HEK293 (cell line): Measurements from ENCODE around the gene SEC22C.

Experiments used
- CTCF ChIA-PET: fragments of 350-600 bp; formaldehyde crosslinking; extraction: SDS; loops from one replicate; lab custom pipeline; 2021; ENCODE audit warnings: antibody characterized with exemption; lab: Yijun Ruan, JAX
- POLR2A ChIA-PET: fragments of 300-600 bp; formaldehyde crosslinking; extraction: SDS; loops from one replicate; lab custom pipeline; 2020; ENCODE audit warnings: antibody characterized with exemption, inconsistent platforms; lab: Yijun Ruan, JAX
- H3K27ac ChIP-seq: fragments of 200-500 bp; sonication (Bioruptor generic); 2 replicates; pipeline ENCODE4 v1.5.1; 2014; ENCODE audit warnings: low read depth, low read length, control low read depth, inconsistent platforms; ENCODE audit errors: extremely low read depth
- H3K36me3 ChIP-seq, 2 experiments: fragments of 200-500 bp in 1 of 2; sonication (Bioruptor generic) in 1 of 2; 1 replicate in 1 of 2; 2 replicates in 1 of 2; pipeline ENCODE4 v1.5.1; 2014 to 2017; ENCODE audit warnings: inconsistent platforms in 2 of 2, low read length in 2 of 2; ENCODE audit not compliant: control insufficient read depth in 2 of 2, insufficient read depth in 1 of 2
- H3K4me1 ChIP-seq: fragments of 200-500 bp; sonication (Bioruptor generic); 2 replicates; pipeline ENCODE4 v1.5.1; 2014; ENCODE audit warnings: mild to moderate bottlenecking, low read length, inconsistent platforms; ENCODE audit not compliant: control insufficient read depth, insufficient read depth
- H3K4me3 ChIP-seq: 2 replicates; pipeline ENCODE4 v1.5.1; 2011; ENCODE audit warnings: low read depth, mild to moderate bottlenecking, control low read depth, low read length, moderate library complexity
- H3K9me3 ChIP-seq: fragments of 200-500 bp; sonication (Bioruptor generic); 2 replicates; pipeline ENCODE4 v1.5.1; 2014; ENCODE audit warnings: low read depth, low read length, inconsistent platforms; ENCODE audit not compliant: control insufficient read depth, insufficient read depth
- HOXC10 ChIP-seq: sonication (generic); formaldehyde crosslinking; IDR thresholded peaks from 2 replicates; pipeline ENCODE4 v1.8.1; 2023; ENCODE audit warnings: mild to moderate bottlenecking, missing genetic modification reagents
- SP7 ChIP-seq: fragments of 450-650 bp; formaldehyde crosslinking; IDR thresholded peaks from 2 replicates; pipeline ENCODE4 v1.5.1; 2016; ENCODE audit warnings: missing biosample characterization, missing genetic modification characterization
- ZBTB1 ChIP-seq: fragments of 450-650 bp; formaldehyde crosslinking; IDR thresholded peaks from 2 replicates; pipeline ENCODE4 v1.5.1; 2016; ENCODE audit warnings: missing biosample characterization, missing genetic modification characterization
- ZFHX2 ChIP-seq: fragments of 450-650 bp; formaldehyde crosslinking; conservative IDR thresholded peaks from 2 replicates; pipeline ENCODE4 v1.5.1; 2016; ENCODE audit warnings: missing biosample characterization, missing genetic modification characterization
- ZNF121 ChIP-seq: fragments of 450-650 bp; formaldehyde crosslinking; IDR thresholded peaks from 2 replicates; pipeline ENCODE4 v1.5.1; 2016; ENCODE audit warnings: missing biosample characterization, missing genetic modification characterization
- ZNF174 ChIP-seq: fragments of 450-650 bp; formaldehyde crosslinking; IDR thresholded peaks from 2 replicates; pipeline ENCODE4 v1.5.0; 2017; ENCODE audit warnings: missing biosample characterization, mild to moderate bottlenecking, missing genetic modification characterization
- ZNF19 ChIP-seq: fragments of 450-650 bp; formaldehyde crosslinking; IDR thresholded peaks from 2 replicates; pipeline ENCODE4; 2016; ENCODE audit warnings: missing biosample characterization, missing genetic modification characterization, low read depth
- ZNF214 ChIP-seq: fragments of 450-650 bp; formaldehyde crosslinking; IDR thresholded peaks from 2 replicates; pipeline ENCODE4 v1.5.1; 2017; ENCODE audit warnings: missing biosample characterization, mild to moderate bottlenecking, missing genetic modification characterization, borderline replicate concordance
- ZNF24 ChIP-seq: fragments of 450-650 bp; formaldehyde crosslinking; IDR thresholded peaks from 2 replicates; pipeline ENCODE4 v1.5.1; 2016; ENCODE audit warnings: missing biosample characterization, missing genetic modification characterization
- ZNF341 ChIP-seq: fragments of 450-650 bp; formaldehyde crosslinking; IDR thresholded peaks from 2 replicates; pipeline ENCODE4; 2016; ENCODE audit warnings: low read depth, missing biosample characterization, missing genetic modification characterization
- ZNF549 ChIP-seq: fragments of 450-650 bp; IDR thresholded peaks from 2 replicates; pipeline ENCODE4 v1.5.1; 2018; ENCODE audit warnings: missing biosample characterization, missing genetic modification characterization, mild to moderate bottlenecking, inconsistent platforms, moderate library complexity
- ZNF626 ChIP-seq: fragments of 450-650 bp; sonication (Bioruptor Pico); formaldehyde crosslinking; IDR thresholded peaks from 2 replicates; pipeline ENCODE4 v1.5.1; 2018; ENCODE audit warnings: missing biosample characterization, missing genetic modification characterization, inconsistent platforms
- ZNF654 ChIP-seq: fragments of 450-650 bp; formaldehyde crosslinking; IDR thresholded peaks from 2 replicates; pipeline ENCODE4 v1.5.1; 2016; ENCODE audit warnings: low read depth, missing biosample characterization, missing genetic modification characterization
- ZNF664 ChIP-seq: fragments of 450-650 bp; formaldehyde crosslinking; IDR thresholded peaks from 2 replicates; pipeline ENCODE4 v1.5.1; 2016; ENCODE audit warnings: missing biosample characterization, missing genetic modification characterization
- ZNF747 ChIP-seq: fragments of 450-650 bp; formaldehyde crosslinking; IDR thresholded peaks from 2 replicates; pipeline ENCODE4 v1.5.1; 2016; ENCODE audit warnings: missing biosample characterization, missing genetic modification characterization
- ZSCAN23 ChIP-seq: fragments of 450-650 bp; formaldehyde crosslinking; IDR thresholded peaks from 2 replicates; pipeline ENCODE4 v1.5.1; 2016; ENCODE audit warnings: missing biosample characterization, missing genetic modification characterization
- TF ChIP-seq, protein P1 (sequence below): fragments of 450-650 bp; formaldehyde crosslinking; IDR thresholded peaks from 2 replicates; pipeline ENCODE4 v1.5.1; 2016; ENCODE audit warnings: missing biosample characterization, missing genetic modification characterization
- TF ChIP-seq, protein P2 (sequence below): fragments of 450-650 bp; formaldehyde crosslinking; IDR thresholded peaks from 2 replicates; pipeline ENCODE4 v1.5.1; 2016; ENCODE audit warnings: missing biosample characterization, missing genetic modification characterization
- TF ChIP-seq, protein P3 (sequence below): fragments of 450-650 bp; formaldehyde crosslinking; IDR thresholded peaks from 2 replicates; pipeline ENCODE4 v1.5.1; 2016; ENCODE audit warnings: missing biosample characterization, missing genetic modification characterization
- TF ChIP-seq, protein P4 (sequence below): fragments of 450-650 bp; formaldehyde crosslinking; conservative IDR thresholded peaks from 2 replicates; pipeline ENCODE4 v1.5.1; 2016; ENCODE audit warnings: low read depth, missing biosample characterization, missing genetic modification characterization
- TF ChIP-seq, protein P5 (sequence below): fragments of 450-650 bp; formaldehyde crosslinking; IDR thresholded peaks from 2 replicates; pipeline ENCODE4 v1.5.1; 2017; ENCODE audit warnings: missing biosample characterization, mild to moderate bottlenecking, missing genetic modification characterization, moderate library complexity
- TF ChIP-seq, protein P6 (sequence below): fragments of 450-650 bp; formaldehyde crosslinking; IDR thresholded peaks from 2 replicates; pipeline ENCODE4 v1.5.1; 2016; ENCODE audit warnings: missing biosample characterization, missing genetic modification characterization

The SEC22C gene

DNA sequence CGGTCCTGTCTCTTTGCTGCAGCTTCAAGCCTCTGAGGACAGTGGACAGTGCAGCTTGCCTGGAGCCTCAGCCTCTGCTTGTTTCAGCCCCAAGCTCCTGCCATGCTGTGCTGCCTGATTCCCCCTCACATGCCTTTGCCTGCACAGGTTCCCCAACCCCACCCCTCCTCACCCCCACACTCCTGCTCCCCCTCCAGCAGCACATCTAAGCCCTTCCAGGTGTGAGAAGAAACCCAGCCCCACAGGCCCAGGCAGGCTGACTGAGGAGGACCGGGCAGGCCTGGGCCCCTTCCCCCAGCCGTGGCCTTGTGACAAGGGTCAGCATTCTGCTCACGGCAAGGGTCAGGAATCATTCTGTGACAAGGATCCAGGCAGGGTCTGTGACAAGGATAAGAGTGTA lies 56.6 kb downstream of the SEC22C start:
- CTCF ChIA-PET = no interaction called here
- POLR2A ChIA-PET = no interaction called here
- H3K4me3 ChIP-seq = no peak overlapping the region
- no peaks in the 10 kb centered on the region for H3K4me1 ChIP-seq
- H3K27ac ChIP-seq = no peak overlapping the region
- TF ChIP-seq ZNF626 = no peak
- no peak for TF ChIP-seq ZNF214
- TF ChIP-seq, protein P1, sequence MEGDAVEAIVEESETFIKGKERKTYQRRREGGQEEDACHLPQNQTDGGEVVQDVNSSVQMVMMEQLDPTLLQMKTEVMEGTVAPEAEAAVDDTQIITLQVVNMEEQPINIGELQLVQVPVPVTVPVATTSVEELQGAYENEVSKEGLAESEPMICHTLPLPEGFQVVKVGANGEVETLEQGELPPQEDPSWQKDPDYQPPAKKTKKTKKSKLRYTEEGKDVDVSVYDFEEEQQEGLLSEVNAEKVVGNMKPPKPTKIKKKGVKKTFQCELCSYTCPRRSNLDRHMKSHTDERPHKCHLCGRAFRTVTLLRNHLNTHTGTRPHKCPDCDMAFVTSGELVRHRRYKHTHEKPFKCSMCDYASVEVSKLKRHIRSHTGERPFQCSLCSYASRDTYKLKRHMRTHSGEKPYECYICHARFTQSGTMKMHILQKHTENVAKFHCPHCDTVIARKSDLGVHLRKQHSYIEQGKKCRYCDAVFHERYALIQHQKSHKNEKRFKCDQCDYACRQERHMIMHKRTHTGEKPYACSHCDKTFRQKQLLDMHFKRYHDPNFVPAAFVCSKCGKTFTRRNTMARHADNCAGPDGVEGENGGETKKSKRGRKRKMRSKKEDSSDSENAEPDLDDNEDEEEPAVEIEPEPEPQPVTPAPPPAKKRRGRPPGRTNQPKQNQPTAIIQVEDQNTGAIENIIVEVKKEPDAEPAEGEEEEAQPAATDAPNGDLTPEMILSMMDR = no peak
- no peak for TF ChIP-seq ZNF121 (tag by site-specific recombination)
- TF ChIP-seq ZNF174 = no peak
- TF ChIP-seq ZNF24 (tag by site-specific recombination) = no peak
- TF ChIP-seq, protein P2, sequence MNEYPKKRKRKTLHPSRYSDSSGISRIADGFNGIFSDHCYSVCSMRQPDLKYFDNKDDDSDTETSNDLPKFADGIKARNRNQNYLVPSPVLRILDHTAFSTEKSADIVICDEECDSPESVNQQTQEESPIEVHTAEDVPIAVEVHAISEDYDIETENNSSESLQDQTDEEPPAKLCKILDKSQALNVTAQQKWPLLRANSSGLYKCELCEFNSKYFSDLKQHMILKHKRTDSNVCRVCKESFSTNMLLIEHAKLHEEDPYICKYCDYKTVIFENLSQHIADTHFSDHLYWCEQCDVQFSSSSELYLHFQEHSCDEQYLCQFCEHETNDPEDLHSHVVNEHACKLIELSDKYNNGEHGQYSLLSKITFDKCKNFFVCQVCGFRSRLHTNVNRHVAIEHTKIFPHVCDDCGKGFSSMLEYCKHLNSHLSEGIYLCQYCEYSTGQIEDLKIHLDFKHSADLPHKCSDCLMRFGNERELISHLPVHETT = no peak
- TF ChIP-seq HOXC10 (CRISPR knock-in tag) = no peak
- no peak for TF ChIP-seq ZFHX2
- TF ChIP-seq, protein P3, sequence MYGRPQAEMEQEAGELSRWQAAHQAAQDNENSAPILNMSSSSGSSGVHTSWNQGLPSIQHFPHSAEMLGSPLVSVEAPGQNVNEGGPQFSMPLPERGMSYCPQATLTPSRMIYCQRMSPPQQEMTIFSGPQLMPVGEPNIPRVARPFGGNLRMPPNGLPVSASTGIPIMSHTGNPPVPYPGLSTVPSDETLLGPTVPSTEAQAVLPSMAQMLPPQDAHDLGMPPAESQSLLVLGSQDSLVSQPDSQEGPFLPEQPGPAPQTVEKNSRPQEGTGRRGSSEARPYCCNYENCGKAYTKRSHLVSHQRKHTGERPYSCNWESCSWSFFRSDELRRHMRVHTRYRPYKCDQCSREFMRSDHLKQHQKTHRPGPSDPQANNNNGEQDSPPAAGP (tag by site-specific recombination) = no peak
- TF ChIP-seq, protein P4, sequence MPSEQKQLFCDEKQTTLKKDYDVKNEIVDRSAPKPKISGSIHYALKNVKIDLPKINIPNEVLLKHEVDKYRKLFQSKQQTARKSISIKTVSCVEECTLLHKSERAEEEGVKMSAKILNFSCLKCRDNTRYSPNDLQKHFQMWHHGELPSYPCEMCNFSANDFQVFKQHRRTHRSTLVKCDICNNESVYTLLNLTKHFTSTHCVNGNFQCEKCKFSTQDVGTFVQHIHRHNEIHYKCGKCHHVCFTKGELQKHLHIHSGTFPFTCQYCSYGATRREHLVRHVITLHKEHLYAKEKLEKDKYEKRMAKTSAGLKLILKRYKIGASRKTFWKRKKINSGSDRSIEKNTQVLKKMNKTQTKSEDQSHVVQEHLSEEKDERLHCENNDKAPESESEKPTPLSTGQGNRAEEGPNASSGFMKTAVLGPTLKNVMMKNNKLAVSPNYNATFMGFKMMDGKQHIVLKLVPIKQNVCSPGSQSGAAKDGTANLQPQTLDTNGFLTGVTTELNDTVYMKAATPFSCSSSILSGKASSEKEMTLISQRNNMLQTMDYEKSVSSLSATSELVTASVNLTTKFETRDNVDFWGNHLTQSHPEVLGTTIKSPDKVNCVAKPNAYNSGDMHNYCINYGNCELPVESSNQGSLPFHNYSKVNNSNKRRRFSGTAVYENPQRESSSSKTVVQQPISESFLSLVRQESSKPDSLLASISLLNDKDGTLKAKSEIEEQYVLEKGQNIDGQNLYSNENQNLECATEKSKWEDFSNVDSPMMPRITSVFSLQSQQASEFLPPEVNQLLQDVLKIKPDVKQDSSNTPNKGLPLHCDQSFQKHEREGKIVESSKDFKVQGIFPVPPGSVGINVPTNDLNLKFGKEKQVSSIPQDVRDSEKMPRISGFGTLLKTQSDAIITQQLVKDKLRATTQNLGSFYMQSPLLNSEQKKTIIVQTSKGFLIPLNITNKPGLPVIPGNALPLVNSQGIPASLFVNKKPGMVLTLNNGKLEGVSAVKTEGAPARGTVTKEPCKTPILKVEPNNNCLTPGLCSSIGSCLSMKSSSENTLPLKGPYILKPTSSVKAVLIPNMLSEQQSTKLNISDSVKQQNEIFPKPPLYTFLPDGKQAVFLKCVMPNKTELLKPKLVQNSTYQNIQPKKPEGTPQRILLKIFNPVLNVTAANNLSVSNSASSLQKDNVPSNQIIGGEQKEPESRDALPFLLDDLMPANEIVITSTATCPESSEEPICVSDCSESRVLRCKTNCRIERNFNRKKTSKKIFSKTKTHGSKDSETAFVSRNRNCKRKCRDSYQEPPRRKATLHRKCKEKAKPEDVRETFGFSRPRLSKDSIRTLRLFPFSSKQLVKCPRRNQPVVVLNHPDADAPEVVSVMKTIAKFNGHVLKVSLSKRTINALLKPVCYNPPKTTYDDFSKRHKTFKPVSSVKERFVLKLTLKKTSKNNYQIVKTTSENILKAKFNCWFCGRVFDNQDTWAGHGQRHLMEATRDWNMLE (tag by site-specific recombination) = no peak
- TF ChIP-seq ZNF549 = no peak
- no peak for TF ChIP-seq ZSCAN23
- TF ChIP-seq ZNF664 (tag by site-specific recombination) = no peak
- TF ChIP-seq SP7 (tag by site-specific recombination) = no peak
- no peak for TF ChIP-seq ZNF341 (tag by site-specific recombination)
- no peaks in the 10 kb centered on the region for H3K36me3 ChIP-seq
- H3K9me3 ChIP-seq = no peaks in the 10 kb centered on the region

DNA sequence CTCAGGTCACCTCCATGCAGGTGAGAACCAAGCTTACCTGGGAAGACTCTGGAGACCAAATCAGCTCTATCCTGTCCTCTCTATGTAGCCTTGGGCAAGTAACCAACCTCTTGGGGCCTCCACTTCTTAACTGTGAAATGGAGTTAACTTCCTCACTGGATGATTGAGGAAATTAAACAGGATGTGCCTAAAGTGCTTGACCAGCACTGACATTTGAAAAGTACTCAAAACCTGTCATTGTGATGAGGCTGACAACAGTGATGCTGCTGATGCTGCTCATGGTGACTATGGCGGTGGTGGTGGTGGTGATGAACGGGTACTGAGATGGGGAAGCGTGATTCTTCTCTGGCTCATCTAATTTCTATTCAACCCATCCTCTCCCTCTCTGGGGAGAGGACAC lies 57.0 kb downstream of the SEC22C start:
- Histone ChIP-seq H3K36me3 (no peaks in the 10 kb centered on the region), H3K4me1 (no peaks in the 10 kb centered on the region), H3K9me3 (no peaks in the 10 kb centered on the region)
- no peak for TF ChIP-seq ZNF747 (tag by site-specific recombination)
- TF ChIP-seq, protein P5, sequence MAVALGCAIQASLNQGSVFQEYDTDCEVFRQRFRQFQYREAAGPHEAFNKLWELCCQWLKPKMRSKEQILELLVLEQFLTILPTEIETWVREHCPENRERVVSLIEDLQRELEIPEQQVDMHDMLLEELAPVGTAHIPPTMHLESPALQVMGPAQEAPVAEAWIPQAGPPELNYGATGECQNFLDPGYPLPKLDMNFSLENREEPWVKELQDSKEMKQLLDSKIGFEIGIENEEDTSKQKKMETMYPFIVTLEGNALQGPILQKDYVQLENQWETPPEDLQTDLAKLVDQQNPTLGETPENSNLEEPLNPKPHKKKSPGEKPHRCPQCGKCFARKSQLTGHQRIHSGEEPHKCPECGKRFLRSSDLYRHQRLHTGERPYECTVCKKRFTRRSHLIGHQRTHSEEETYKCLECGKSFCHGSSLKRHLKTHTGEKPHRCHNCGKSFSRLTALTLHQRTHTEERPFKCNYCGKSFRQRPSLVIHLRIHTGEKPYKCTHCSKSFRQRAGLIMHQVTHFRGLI = no peak
- TF ChIP-seq ZBTB1 (tag by site-specific recombination) = no peak
- no peak for TF ChIP-seq ZNF19 (tag by site-specific recombination)
- TF ChIP-seq, protein P6, sequence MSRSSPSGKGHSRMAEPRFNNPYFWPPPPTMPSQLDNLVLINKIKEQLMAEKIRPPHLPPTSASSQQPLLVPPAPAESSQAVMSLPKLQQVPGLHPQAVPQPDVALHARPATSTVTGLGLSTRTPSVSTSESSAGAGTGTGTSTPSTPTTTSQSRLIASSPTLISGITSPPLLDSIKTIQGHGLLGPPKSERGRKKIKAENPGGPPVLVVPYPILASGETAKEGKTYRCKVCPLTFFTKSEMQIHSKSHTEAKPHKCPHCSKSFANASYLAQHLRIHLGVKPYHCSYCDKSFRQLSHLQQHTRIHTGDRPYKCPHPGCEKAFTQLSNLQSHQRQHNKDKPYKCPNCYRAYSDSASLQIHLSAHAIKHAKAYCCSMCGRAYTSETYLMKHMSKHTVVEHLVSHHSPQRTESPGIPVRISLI (tag by site-specific recombination) = no peak
- no peak for TF ChIP-seq ZNF654 (tag by site-specific recombination)
- TF ChIP-seq, all 188 proteins: peak for 0
- CTCF ChIA-PET = interaction anchor here (0.9 kb wide), 1 partner anchor 12 kb away, joined by 3 read pairs; no protein-coding TSS in a partner anchor
- no peak overlapping the region for H3K4me3 ChIP-seq
- H3K27ac ChIP-seq = no peak overlapping the region
- POLR2A ChIA-PET = no interaction called here
